GM18502 (cell line): ENCODE results near the gene BOLA3.
"Not testable (repeated sequence)": the region's sequence is repeated elsewhere in the genome, so short reads cannot be mapped to it uniquely, and the experiment has no call there.

Experiments used
- ATAC-seq: cut with Tn5 transposase; IDR thresholded peaks from one replicate; pipeline ENCODE4 v1.9.1; 2021; ENCODE audit warnings: mild to moderate bottlenecking; ENCODE audit not compliant: unreplicated experiment, poor library complexity

Gene BOLA3

GRCh38 chr2:74149570-74150319 lies 2.0 kb upstream of the BOLA3 start:
- no peak for ATAC-seq

GRCh38 chr2:74149247-74149525 lies 1.5 kb upstream of the BOLA3 start:
- ATAC-seq: no peak

- ATAC-seq: no peak
Observed at GRCh38 chr2:74148457-74149246, 940 bp upstream of the BOLA3 start.

GRCh38 chr2:74146929-74147726 lies 584 bp downstream of the BOLA3 start:
- ATAC-seq: peak; percentile 34

- ATAC-seq: no peak
Observed at GRCh38 chr2:74142340-74142739, 5.4 kb downstream of the BOLA3 start.

- no peak for ATAC-seq
Observed at GRCh38 chr2:74138600-74139323, 8.9 kb downstream of the BOLA3 start.

GRCh38 chr2:74137651-74138599 lies 9.8 kb downstream of the BOLA3 start:
- no peak for ATAC-seq

- ATAC-seq: no peak
Observed at GRCh38 chr2:74131901-74132300, 15.8 kb downstream of the BOLA3 start.

GRCh38 chr2:74130211-74130995 lies 17.3 kb downstream of the BOLA3 start:
- no peak for ATAC-seq

- ATAC-seq: no peak
Observed at GRCh38 chr2:74128206-74128605, 19.5 kb downstream of the BOLA3 start.

GRCh38 chr2:74123955-74124354 lies 23.8 kb downstream of the BOLA3 start:
- ATAC-seq: not testable (repeated sequence)

GRCh38 chr2:74121846-74122245 lies 25.9 kb downstream of the BOLA3 start:
- not testable (repeated sequence) for ATAC-seq

GRCh38 chr2:74119912-74120825 lies 27.5 kb downstream of the BOLA3 start:
- ATAC-seq: peak; percentile 97

- ATAC-seq: no peak
Observed at GRCh38 chr2:74119339-74119738, 28.4 kb downstream of the BOLA3 start.

- ATAC-seq: no peak
Observed at GRCh38 chr2:74111380-74111779, 36.3 kb downstream of the BOLA3 start.

GRCh38 chr2:74110537-74110936 lies 37.2 kb downstream of the BOLA3 start:
- ATAC-seq: no peak

GRCh38 chr2:74109551-74109950 lies 38.2 kb downstream of the BOLA3 start:
- no peak for ATAC-seq

- ATAC-seq: no peak
Observed at GRCh38 chr2:74107071-74107470, 40.6 kb downstream of the BOLA3 start.
